HepG2 (cell line): ENCODE results near the gene NOC2L. TPM values are rescaled to one million over a fixed set of nuclear protein-coding genes. Genes with fewer than 3 reads are reported as not detected.

Source experiments
- CCAR2 ChIP-seq: fragments of 200-400 bp; formaldehyde crosslinking; optimal IDR thresholded peaks from 2 replicates; pipeline ENCODE3; 2018; ENCODE audit warnings: low read depth, mild to moderate bottlenecking, low read length, moderate library complexity
- FOXC1 ChIP-seq: sonication (generic); formaldehyde crosslinking; IDR thresholded peaks from 2 replicates; pipeline ENCODE4 v1.8.0; 2022; ENCODE audit warnings: mild to moderate bottlenecking, missing genetic modification reagents, borderline replicate concordance
- NR0B2 ChIP-seq: sonication (generic); formaldehyde crosslinking; IDR thresholded peaks from 2 replicates; pipeline ENCODE4 v1.4.0; 2020; ENCODE audit warnings: mild to moderate bottlenecking, missing genetic modification reagents
- RNF2 ChIP-seq: fragments of 450-650 bp; conservative IDR thresholded peaks from 2 replicates; pipeline ENCODE4 v1.6.1; 2016; ENCODE audit warnings: low read depth
- ZNF556 ChIP-seq: sonication (generic); formaldehyde crosslinking; IDR thresholded peaks from 2 replicates; pipeline ENCODE4 v1.4.0; 2020; ENCODE audit warnings: mild to moderate bottlenecking, missing genetic modification reagents, borderline replicate concordance
- ZNF614 ChIP-seq: IDR thresholded peaks from 2 replicates; pipeline ENCODE4 v1.6.1; 2018; ENCODE audit warnings: missing biosample characterization, missing genetic modification reagents, inconsistent platforms, borderline replicate concordance
- ZNF652 ChIP-seq: IDR thresholded peaks from 2 replicates; pipeline ENCODE4 v1.6.1; 2016; ENCODE audit warnings: low read depth, borderline replicate concordance
- polyA plus RNA-seq, 8 experiments: library from polyadenylated mRNA; depleted of rRNA in 3 of 8; stranded (reverse) in 7 of 8; unstranded in 1 of 8; fragments of >200 nt; fragmentation: Illumina TruSeq in 4 of 8; extraction: Trizol in 4 of 8; gene quantifications; 2 replicates each; pipeline versions ENCODE4 v1.2.1 to v1.2.3, GENCODE V29; 2011 to 2016; ENCODE audit warnings: low read depth in 4 of 8, missing spikeins in 1 of 8, mixed read lengths in 1 of 8; ENCODE audit not compliant: insufficient read depth in 1 of 8
- total RNA-seq, 5 experiments: library from RNA; depleted of rRNA; stranded (reverse); fragments of >200 nt; fragmentation: Illumina TruSeq; extraction: Trizol; gene quantifications; 2 replicates each; pipeline ENCODE4 v1.2.3, GENCODE V29; 2016; ENCODE audit warnings: low read depth in 1 of 5
- TF ChIP-seq, protein P1 (sequence below): sonication (generic); formaldehyde crosslinking; IDR thresholded peaks from one replicate; pipeline ENCODE4 v1.5.1; 2020; ENCODE audit warnings: mild to moderate bottlenecking, missing genetic modification reagents; ENCODE audit errors: not compliant biosample characterization
- TF ChIP-seq, protein P2 (sequence below): sonication (generic); formaldehyde crosslinking; IDR thresholded peaks from 2 replicates; pipeline ENCODE4 v1.8.1; 2023; ENCODE audit warnings: mild to moderate bottlenecking, moderate library complexity, missing genetic modification reagents
- TF ChIP-seq, protein P3 (sequence below): IDR thresholded peaks from 2 replicates; pipeline ENCODE4 v1.6.1; 2012; ENCODE audit warnings: inconsistent platforms

The NOC2L gene
- total and polyA plus RNA-seq, 2 of the 13 experiments (the other 11 are each of a cell fraction or from before 2014, with no cell fraction given), result 32.0 to 103 TPM

DNA sequence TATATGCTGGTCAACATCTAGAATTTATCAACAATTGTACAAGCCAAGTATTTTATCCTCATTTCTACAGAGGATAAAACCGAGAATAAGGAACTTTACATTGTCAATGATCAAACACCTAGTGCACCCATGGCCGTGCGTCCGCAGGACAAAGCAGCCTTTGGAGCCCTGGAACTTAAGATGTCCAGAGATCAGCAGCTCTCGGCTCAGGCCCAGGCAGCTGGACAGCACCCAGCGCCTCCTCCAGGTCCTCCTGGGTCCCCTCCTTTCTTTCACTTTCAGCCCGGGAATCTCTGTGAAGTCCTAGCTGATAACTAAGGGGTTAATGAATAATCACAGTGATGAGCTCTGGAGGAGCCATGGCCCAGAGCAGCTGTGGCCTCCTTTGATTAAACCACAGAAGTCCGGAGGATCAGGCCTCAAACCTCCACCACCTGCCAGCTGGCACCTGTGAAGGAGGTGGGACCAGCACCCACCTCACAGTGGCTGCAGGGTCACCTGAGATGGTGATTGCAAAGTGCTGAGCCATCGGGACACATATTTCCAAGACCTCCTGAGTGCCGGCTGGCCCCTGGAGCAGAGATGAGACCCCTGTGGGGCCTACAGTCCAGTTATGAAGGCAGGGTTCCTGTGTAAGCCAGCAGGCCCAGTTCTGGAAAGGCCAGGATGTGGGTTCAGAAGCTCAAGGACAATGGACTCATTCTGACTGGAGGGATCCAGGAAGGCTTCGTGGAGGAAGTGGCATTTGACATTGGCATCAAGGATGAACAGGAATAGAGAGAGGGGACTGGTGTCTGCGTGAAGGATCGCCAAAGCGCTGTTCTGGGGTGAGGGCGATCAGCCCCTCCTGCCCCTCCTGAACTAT lies 46.9 kb downstream of the NOC2L start (continued):
- TF ChIP-seq, protein P1, sequence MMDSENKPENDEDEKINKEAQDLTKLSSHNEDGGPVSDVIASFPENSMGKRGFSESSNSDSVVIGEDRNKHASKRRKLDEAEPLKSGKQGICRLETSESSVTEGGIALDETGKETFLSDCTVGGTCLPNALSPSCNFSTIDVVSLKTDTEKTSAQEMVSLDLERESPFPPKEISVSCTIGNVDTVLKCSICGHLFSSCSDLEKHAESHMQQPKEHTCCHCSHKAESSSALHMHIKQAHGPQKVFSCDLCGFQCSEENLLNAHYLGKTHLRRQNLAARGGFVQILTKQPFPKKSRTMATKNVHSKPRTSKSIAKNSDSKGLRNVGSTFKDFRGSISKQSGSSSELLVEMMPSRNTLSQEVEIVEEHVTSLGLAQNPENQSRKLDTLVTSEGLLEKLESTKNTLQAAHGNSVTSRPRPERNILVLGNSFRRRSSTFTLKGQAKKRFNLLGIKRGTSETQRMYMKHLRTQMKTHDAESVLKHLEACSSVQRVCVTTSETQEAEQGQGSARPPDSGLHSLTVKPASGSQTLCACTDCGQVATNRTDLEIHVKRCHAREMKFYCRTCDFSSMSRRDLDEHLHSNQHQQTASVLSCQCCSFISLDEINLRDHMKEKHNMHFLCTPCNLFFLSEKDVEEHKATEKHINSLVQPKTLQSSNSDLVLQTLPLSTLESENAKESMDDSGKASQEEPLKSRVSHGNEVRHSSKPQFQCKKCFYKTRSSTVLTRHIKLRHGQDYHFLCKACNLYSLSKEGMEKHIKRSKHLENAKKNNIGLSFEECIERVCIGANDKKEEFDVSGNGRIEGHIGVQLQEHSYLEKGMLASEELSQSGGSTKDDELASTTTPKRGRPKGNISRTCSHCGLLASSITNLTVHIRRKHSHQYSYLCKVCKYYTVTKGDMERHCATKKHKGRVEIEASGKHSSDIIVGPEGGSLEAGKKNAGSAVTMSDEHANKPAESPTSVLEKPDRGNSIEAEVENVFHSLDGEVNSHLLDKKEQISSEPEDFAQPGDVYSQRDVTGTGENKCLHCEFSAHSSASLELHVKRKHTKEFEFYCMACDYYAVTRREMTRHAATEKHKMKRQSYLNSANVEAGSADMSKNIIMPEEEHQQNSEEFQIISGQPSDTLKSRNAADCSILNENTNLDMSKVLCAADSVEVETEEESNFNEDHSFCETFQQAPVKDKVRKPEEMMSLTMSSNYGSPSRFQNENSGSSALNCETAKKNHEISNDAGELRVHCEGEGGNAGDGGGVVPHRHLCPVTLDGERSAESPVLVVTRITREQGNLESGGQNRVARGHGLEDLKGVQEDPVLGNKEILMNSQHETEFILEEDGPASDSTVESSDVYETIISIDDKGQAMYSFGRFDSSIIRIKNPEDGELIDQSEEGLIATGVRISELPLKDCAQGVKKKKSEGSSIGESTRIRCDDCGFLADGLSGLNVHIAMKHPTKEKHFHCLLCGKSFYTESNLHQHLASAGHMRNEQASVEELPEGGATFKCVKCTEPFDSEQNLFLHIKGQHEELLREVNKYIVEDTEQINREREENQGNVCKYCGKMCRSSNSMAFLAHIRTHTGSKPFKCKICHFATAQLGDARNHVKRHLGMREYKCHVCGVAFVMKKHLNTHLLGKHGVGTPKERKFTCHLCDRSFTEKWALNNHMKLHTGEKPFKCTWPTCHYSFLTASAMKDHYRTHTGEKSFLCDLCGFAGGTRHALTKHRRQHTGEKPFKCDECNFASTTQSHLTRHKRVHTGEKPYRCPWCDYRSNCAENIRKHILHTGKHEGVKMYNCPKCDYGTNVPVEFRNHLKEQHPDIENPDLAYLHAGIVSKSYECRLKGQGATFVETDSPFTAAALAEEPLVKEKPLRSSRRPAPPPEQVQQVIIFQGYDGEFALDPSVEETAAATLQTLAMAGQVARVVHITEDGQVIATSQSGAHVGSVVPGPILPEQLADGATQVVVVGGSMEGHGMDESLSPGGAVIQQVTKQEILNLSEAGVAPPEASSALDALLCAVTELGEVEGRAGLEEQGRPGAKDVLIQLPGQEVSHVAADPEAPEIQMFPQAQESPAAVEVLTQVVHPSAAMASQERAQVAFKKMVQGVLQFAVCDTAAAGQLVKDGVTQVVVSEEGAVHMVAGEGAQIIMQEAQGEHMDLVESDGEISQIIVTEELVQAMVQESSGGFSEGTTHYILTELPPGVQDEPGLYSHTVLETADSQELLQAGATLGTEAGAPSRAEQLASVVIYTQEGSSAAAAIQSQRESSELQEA (CRISPR knock-in tag), result no peak
- TF ChIP-seq CCAR2 (no peak), ZNF614 (no peak), RNF2 (0 out of 2 replicates have a peak, but pooled peaks have one; percentile 19), FOXC1 (no peak), NR0B2 (no peak), ZNF652 (CRISPR knock-in tag) (peak; percentile 74), ZNF556 (0 out of 2 replicates have a peak, but pooled peaks have one; percentile 0)
- TF ChIP-seq, protein P2, sequence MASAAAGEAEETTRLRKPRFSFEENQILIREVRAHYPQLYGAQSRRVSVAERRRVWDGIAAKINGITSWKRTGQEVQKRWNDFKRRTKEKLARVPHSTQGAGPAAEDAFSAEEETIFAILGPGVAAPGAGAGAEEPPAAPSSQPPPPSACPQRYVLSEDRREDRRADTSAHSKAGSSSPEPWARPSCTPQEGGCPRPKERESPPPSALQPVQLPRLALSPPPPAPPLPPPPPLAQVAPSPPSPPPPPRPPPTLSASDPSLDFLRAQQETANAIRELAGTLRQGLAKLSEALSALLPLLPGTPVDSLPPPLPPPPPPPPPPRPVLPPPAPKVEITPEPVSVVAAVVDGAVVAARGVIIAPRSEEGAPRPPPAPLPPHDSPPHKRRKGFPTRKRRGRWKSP, result no peak
- TF ChIP-seq, protein P3, sequence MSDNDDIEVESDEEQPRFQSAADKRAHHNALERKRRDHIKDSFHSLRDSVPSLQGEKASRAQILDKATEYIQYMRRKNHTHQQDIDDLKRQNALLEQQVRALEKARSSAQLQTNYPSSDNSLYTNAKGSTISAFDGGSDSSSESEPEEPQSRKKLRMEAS, result no peak
